HCT116 (cell line): Measurements from ENCODE around the gene ABL2. TPM values are rescaled to one million over a fixed set of nuclear protein-coding genes. Genes with fewer than 3 reads are reported as not detected.

Experiments used
- ATAC-seq: fragments of 200-7000 bp; cut with Tn5 transposase; 2 replicates; pipeline ENCODE4 v1.9.1; 2020; ENCODE audit warnings: mild to moderate bottlenecking, moderate library complexity
- BruUV-seq: library from RNA; stranded (reverse); fragments of 400-500 nt; replicated peaks from 2 replicates; lab custom pipeline; 2021; lab: Mats Ljungman, UMichigan
- CTCF ChIA-PET: fragments of 300-600 bp; sonication (Branson Sonifier 250); formaldehyde crosslinking; loops from one replicate; lab custom pipeline; 2021; ENCODE audit warnings: antibody characterized with exemption; lab: Charles Lee
- POLR2A ChIA-PET: fragments of 300-600, 350-600 bp; sonication (Branson Sonifier 250); formaldehyde crosslinking; loops from one replicate; lab custom pipeline; 2021; ENCODE audit warnings: antibody characterized with exemption; lab: Charles Lee
- RAD21 ChIA-PET, 2 experiments: fragments of 300-600 bp; sonication (Branson Sonifier 250); formaldehyde crosslinking; loops; one replicate each; lab custom pipeline; 2023; ENCODE audit warnings: low total read pairs in 2 of 2; ENCODE audit not compliant: uncharacterized antibody in 2 of 2, unreplicated experiment in 2 of 2, low non-redundant PET in 1 of 2; lab: Charles Lee
- DNase-seq: peaks from one replicate; pipeline ENCODE4 v3.0.0-alpha.2; 2010; ENCODE audit warnings: low read depth, low spot score
- H2AFZ ChIP-seq: fragments of 200-600 bp; shearing (Covaris generic), sonication (generic); 2 replicates; pipeline ENCODE4 v1.6.1; 2017; ENCODE audit warnings: low read depth, mixed run types, mixed read lengths, antibody characterized with exemption, low read length; ENCODE audit not compliant: poor library complexity, severe bottlenecking
- H3K27ac ChIP-seq: 2 replicates; pipeline ENCODE4 v1.5.1; 2012; ENCODE audit warnings: low read depth, low read length
- H3K27me3 ChIP-seq: fragments of 200-600 bp; sonication (generic); 2 replicates; pipeline ENCODE4 v1.6.1; 2016; ENCODE audit warnings: mixed run types, low read length, mixed read lengths; ENCODE audit not compliant: insufficient read depth
- H3K36me3 ChIP-seq, 2 experiments: fragments of 200-500 bp in 1 of 2; fragments of 200-600 bp in 1 of 2; sonication (Bioruptor generic) in 1 of 2; sonication (generic) in 1 of 2; 2 replicates each; pipeline versions ENCODE4 v1.5.1 to v1.6.1; 2014 to 2016; ENCODE audit warnings: low read length in 2 of 2, inconsistent platforms in 1 of 2, mixed read lengths in 1 of 2, mixed run types in 1 of 2; ENCODE audit not compliant: insufficient read depth in 2 of 2, control insufficient read depth in 1 of 2
- H3K4me1 ChIP-seq, 2 experiments: fragments of 200-600 bp in 1 of 2; sonication (generic) in 1 of 2; 2 replicates each; pipeline versions ENCODE4 v1.5.1 to v1.6.1; 2012 to 2017; ENCODE audit warnings: low read length in 2 of 2, inconsistent platforms in 1 of 2, mild to moderate bottlenecking in 1 of 2, mixed read lengths in 1 of 2, mixed run types in 1 of 2, moderate library complexity in 1 of 2; ENCODE audit not compliant: insufficient read depth in 2 of 2, control insufficient read depth in 1 of 2
- H3K4me2 ChIP-seq: fragments of 200-600 bp; sonication (generic); 2 replicates; pipeline ENCODE4 v1.6.1; 2017; ENCODE audit warnings: mixed run types, low read length, mixed read lengths
- H3K4me3 ChIP-seq, 2 experiments: fragments of 200-600 bp in 1 of 2; sonication (generic) in 1 of 2; replicated peaks in 1 of 2; 2 replicates each; pipeline ENCODE4 v1.5.1; 2011 to 2016; ENCODE audit warnings: low read length in 2 of 2, control low read depth in 1 of 2, low read depth in 1 of 2, mild to moderate bottlenecking in 1 of 2, mixed read lengths in 1 of 2, mixed run types in 1 of 2
- H3K79me2 ChIP-seq: fragments of 200-600 bp; sonication (generic); 2 replicates; pipeline ENCODE4 v1.6.1; 2017; ENCODE audit warnings: mild to moderate bottlenecking, mixed run types, low read length, moderate library complexity, mixed read lengths; ENCODE audit not compliant: insufficient read depth
- H3K9ac ChIP-seq: fragments of 200-600 bp; sonication (generic); 2 replicates; pipeline ENCODE4 v1.6.1; 2016; ENCODE audit warnings: low read length, mixed read lengths
- H3K9me2 ChIP-seq: fragments of 200-600 bp; sonication (generic), shearing (Covaris generic); 2 replicates; pipeline ENCODE4 v1.6.1; 2017; ENCODE audit warnings: mixed run types, mild to moderate bottlenecking, moderate library complexity; ENCODE audit not compliant: insufficient read depth
- H3K9me3 ChIP-seq, 2 experiments: fragments of 200-500 bp in 1 of 2; fragments of 200-600 bp in 1 of 2; sonication (Bioruptor generic) in 1 of 2; sonication (generic) in 1 of 2; 2 replicates each; pipeline ENCODE4 v1.6.1; 2014 to 2017; ENCODE audit warnings: low read length in 2 of 2, mixed read lengths in 2 of 2, inconsistent platforms in 1 of 2, low read depth in 1 of 2, mild to moderate bottlenecking in 1 of 2, mixed run types in 1 of 2, moderate library complexity in 1 of 2; ENCODE audit not compliant: control insufficient read depth in 1 of 2, insufficient read depth in 1 of 2
- H4K20me1 ChIP-seq: fragments of 200-600 bp; sonication (generic), shearing (Covaris generic); 2 replicates; pipeline ENCODE4 v1.6.1; 2017; ENCODE audit warnings: mixed run types, mild to moderate bottlenecking, moderate library complexity; ENCODE audit not compliant: insufficient read depth
- CBX3 ChIP-seq: IDR thresholded peaks from 2 replicates; pipeline ENCODE4 v1.6.1; 2012; ENCODE audit warnings: low read depth
- CEBPB ChIP-seq: IDR thresholded peaks from 2 replicates; pipeline ENCODE4 v1.6.1; 2012; ENCODE audit warnings: low read depth
- CTCF ChIP-seq, 3 experiments: fragments of 200-600 bp in 1 of 3; sonication (generic) in 1 of 3; IDR thresholded peaks in 2 of 3; conservative IDR thresholded peaks in 1 of 3; 2 replicates each; pipeline ENCODE4 v1.5.1; 2012 to 2017; ENCODE audit warnings: low read depth in 2 of 3, low read length in 2 of 3, antibody characterized with exemption in 1 of 3, borderline replicate concordance in 1 of 3, control low read depth in 1 of 3, mild to moderate bottlenecking in 1 of 3, mixed read lengths in 1 of 3, mixed run types in 1 of 3, moderate library complexity in 1 of 3; ENCODE audit not compliant: insufficient read depth in 1 of 3
- EGR1 ChIP-seq: IDR thresholded peaks from 2 replicates; pipeline ENCODE4 v1.6.1; 2012; ENCODE audit warnings: low read depth
- ELF1 ChIP-seq: IDR thresholded peaks from 2 replicates; pipeline ENCODE4 v1.6.1; 2012; ENCODE audit warnings: low read depth, borderline replicate concordance
- FOSL1 ChIP-seq: IDR thresholded peaks from 2 replicates; pipeline ENCODE4 v1.6.1; 2012; ENCODE audit warnings: low read depth
- MAX ChIP-seq: IDR thresholded peaks from 2 replicates; pipeline ENCODE4 v1.6.1; 2012
- POLR2A ChIP-seq: IDR thresholded peaks from 2 replicates; pipeline ENCODE4 v1.7.0; 2011; ENCODE audit warnings: borderline replicate concordance; ENCODE audit not compliant: insufficient read depth, insufficient read length; ENCODE audit errors: extremely low read depth
- POLR2AphosphoS5 ChIP-seq: IDR thresholded peaks from 2 replicates; pipeline ENCODE4 v1.6.1; 2011; ENCODE audit warnings: mild to moderate bottlenecking, low read depth, low read length, moderate library complexity
- SRF ChIP-seq: IDR thresholded peaks from 2 replicates; pipeline ENCODE4 v1.6.1; 2012; ENCODE audit warnings: low read depth
- ZBTB33 ChIP-seq: IDR thresholded peaks from 2 replicates; pipeline ENCODE4 v1.6.1; 2011; ENCODE audit warnings: mild to moderate bottlenecking, low read length, moderate library complexity; ENCODE audit not compliant: insufficient replicate concordance; ENCODE audit errors: extremely low read depth
- intact Hi-C: fragments of 100-400 bp; cut with micrococcal nuclease; formaldehyde crosslinking; loops from 2 replicates; pipeline ENCODE4 v1.10.0; 2022
- total RNA-seq: library from RNA; stranded (reverse); gene quantifications from one replicate; pipeline ENCODE4 v1.2.1, GENCODE V29; 2021; ENCODE audit not compliant: unreplicated experiment
- TF ChIP-seq, protein P1 (sequence below): IDR thresholded peaks from 2 replicates; pipeline ENCODE4 v1.6.1; 2012

ABL2 gene
- total RNA-seq, 1 experiment from 2014 or later: 22.9 TPM

DNA sequence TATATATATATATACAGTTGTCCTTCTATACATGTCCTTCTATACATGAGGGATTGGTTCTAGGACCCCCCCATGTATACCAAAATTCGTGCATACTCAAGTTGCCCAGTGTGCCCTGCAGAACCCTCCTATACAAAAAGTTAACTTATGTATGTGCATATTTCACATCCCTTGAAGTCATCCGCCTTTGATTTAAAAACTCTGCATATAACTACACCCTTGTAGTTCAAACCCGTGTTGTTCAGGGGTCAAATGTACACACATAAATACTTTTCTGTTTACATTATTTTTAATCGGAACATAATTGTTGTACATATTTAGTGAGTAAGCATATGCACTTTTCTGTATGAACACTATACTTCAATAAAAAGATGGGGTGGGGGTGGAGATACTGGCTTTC, 7.7 kb upstream of the ABL2 start:
- Histone ChIP-seq H3K9ac (no peak overlapping the region), H3K4me2 (no peak overlapping the region), H3K79me2 (no peaks in the 10 kb centered on the region), H3K4me1 (peaks cover 21 to 30% of the 10 kb centered on the region in 2 experiments), H3K27me3 (no peaks in the 10 kb centered on the region), H3K36me3 (no peaks in the 10 kb centered on the region)
- RAD21 ChIA-PET: interaction anchor here in 1 of 2 experiments (0.6 kb wide), 1 partner anchor 155 kb away, joined by 5 read pairs; no protein-coding TSS in a partner anchor
- BruUV-seq: no TSS peak
- TF ChIP-seq CEBPB: no peak
- no peak for TF ChIP-seq SRF
- TF ChIP-seq FOSL1: no peak
- no peak for TF ChIP-seq EGR1
- TF ChIP-seq, protein P1, sequence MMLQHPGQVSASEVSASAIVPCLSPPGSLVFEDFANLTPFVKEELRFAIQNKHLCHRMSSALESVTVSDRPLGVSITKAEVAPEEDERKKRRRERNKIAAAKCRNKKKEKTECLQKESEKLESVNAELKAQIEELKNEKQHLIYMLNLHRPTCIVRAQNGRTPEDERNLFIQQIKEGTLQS: no peak
- no peak for TF ChIP-seq CTCF (IDR thresholded peaks at IDR 0.05 in 2 of 3, conservative IDR thresholded peaks at IDR 0.05 in 1 of 3; ENCODE audit: borderline replicate concordance in 1 of 3, insufficient read depth in 1 of 3, low read depth in 2 of 3, low read length in 2 of 3)
- no peak for TF ChIP-seq POLR2AphosphoS5
- no peak for TF ChIP-seq ZBTB33
- TF ChIP-seq POLR2A: no peak
- TF ChIP-seq CBX3: no peak
- no peak for TF ChIP-seq ELF1
- TF ChIP-seq MAX: no peak
- TF ChIP-seq, all 23 proteins: peak for 0
- intact Hi-C loops: loop anchor here (10.0 kb wide), 1 partner anchor 702 kb away; no protein-coding TSS in a partner anchor
- H3K27ac ChIP-seq: no peak overlapping the region
- H3K9me2 ChIP-seq: no peaks in the 10 kb centered on the region
- H3K9me3 ChIP-seq: no peaks in the 10 kb centered on the region
- ChIA-PET CTCF (interaction anchor here (0.7 kb wide), 1 partner anchor 605 kb away, joined by 4 read pairs; no protein-coding TSS in a partner anchor), POLR2A (no interaction called here)
- no peak overlapping the region for H3K4me3 ChIP-seq
- ATAC-seq (no peak), DNase-seq (no peak)
- H2AFZ ChIP-seq: no peak overlapping the region
- H4K20me1 ChIP-seq: no peaks in the 10 kb centered on the region
